Stimulated activated CD8-positive, alpha-beta memory T cell treated with anti-CD3 and anti-CD28 coated beads, Interleukin-7, amount 100 ng/mL, for 1 hour (primary cell): Measurements from ENCODE around the gene SKI.

ENCODE experiments used
- DNase-seq, 2 donors: peaks; one replicate each; pipeline ENCODE4 v3.0.0-alpha.2; 2020; ENCODE audit warnings: low read depth in 2 of 2

SKI gene

DNA sequence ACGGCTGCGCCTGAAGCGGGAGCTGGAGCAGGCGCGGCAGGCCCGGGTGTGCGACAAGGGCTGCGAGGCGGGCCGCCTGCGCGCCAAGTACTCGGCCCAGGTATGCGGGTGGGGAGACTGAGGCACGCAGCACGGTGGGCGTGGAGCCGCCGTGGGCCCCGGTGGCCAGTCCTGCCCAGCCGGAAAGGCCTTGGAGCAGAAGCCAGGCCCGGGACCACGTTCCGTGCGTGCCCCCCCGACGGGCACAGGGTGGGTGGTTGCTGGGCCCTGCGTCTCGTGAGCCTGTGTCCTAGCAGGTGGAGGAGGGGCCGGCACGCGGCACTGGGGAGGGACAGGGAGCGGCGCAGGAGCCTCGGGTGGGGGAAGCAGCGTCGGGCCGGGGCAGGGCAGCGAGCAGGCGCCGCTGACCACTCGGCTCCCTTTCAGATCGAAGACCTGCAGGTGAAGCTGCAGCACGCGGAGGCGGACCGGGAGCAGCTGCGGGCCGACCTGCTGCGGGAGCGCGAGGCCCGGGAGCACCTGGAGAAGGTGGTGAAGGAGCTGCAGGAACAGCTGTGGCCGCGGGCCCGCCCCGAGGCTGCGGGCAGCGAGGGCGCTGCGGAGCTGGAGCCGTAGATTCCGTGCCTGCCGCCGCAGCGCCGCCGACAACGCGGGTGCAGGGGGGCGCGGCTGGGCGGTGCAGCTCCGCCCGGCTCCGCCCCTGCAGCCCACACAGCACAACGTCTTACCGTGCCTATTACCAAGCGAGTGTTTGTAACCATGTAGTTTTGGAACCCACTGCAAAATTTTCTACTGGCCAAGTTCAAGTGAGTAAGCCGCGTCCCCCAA is 78.2 kb downstream of the SKI start:
- no peak for DNase-seq

DNA sequence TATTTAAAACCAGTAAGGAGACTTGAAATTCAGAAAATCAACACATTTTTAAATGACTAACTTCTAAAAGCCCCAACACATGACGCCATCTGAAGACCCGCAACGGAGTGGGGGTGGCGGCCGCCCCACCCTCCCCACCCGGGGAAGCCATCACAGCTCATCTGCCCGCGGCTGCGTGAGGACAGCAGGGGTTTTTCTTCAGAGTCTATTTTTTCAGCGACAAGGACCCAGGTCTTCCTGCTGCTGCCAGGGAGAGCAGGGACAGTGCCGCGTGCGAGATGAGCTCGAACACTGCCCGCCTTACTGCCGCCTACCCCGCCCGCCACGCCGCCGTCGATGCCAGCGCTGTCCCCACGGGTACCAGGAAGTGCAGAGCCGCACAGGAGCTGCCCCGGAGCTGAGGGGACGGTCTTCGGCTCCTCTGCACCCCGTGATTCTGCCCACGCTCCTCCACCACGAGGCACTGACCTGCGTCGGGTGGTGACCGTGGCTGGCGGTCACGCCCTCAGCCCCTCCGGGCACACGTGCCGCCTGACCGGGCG is 79.0 kb downstream of the SKI start:
- no peak for DNase-seq

DNA sequence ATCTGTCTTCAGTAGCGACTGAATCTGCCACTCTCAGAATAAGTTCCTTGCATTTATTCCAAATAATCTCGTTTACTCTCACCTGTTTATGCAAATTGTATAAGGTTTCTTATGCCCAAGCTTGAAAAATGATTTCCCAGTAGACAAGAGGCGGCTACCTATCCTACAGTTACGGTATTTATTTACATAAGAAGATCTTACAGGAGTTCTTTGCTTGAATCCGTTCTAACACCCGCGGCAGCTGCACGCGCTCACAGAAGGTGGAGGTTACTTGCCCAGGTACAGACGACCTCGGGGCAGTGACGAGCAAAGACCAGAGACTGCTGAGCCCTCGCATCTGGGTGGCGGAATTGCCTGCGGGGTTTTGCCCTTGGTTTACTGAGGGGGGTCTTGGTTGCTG is 79.9 kb downstream of the SKI start:
- DNase-seq: no peak

DNA sequence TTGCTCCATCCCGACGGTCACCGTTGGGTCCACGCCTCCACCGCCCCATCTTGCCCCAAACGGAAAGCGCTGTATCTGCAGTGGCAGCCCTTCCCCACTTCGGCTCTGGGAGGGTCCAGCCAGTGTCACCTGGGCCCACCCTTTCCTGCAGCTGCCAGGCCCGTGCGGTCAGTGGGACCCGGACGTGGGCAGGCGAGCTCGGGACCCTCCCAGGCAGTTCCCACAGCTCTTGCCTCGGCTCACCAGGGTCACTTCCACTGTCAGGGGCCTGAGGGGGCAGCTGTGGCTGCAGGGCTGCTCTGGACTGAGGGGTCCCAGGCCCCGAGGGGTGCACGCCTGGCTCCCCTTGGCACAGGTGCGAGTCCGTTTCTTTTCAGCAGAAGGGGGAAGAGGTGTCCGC is 80.7 kb downstream of the SKI start:
- no peak for DNase-seq

DNA sequence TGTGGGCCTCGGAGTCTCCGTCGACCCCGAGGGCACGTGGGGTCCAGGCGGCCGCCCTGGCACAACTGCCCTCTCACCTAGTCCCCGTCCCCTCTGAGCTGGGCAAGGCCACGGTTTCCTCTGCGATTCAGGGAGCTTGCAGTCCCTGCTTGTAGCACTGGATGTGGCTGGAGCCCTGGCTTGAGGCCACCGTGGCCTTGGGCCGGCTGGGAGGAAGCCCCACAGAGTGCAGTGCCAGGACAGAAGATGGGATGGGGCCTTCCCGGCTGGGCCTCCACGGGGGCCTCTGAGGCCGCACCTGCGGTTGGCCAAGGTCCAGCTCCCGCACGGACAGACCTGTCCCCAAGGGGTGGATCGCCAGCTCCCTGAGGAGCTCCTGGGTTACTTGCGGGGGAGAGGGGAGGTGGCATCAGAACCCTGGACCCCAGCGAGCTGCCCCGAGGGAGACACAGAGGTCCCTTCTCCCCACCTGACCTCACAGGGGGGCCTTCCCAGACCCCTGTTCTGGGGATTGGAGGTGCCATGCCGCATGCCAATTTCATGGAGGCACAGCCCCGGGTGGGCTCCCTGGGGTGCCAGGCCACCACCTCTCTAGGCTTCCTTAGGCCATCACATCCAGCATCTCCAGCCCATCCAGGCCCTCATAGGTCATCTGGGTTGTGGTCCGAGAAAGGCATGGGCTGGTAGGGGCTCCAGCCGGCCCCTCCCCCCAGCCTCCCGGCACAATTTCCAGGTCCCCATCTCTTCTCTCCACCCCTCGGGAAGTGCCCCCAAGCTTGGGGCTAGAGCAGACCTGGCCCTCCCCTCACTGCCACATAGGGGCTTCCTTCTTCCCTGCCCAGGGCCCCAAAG is 82.4 kb downstream of the SKI start:
- DNase-seq: no peak

DNA sequence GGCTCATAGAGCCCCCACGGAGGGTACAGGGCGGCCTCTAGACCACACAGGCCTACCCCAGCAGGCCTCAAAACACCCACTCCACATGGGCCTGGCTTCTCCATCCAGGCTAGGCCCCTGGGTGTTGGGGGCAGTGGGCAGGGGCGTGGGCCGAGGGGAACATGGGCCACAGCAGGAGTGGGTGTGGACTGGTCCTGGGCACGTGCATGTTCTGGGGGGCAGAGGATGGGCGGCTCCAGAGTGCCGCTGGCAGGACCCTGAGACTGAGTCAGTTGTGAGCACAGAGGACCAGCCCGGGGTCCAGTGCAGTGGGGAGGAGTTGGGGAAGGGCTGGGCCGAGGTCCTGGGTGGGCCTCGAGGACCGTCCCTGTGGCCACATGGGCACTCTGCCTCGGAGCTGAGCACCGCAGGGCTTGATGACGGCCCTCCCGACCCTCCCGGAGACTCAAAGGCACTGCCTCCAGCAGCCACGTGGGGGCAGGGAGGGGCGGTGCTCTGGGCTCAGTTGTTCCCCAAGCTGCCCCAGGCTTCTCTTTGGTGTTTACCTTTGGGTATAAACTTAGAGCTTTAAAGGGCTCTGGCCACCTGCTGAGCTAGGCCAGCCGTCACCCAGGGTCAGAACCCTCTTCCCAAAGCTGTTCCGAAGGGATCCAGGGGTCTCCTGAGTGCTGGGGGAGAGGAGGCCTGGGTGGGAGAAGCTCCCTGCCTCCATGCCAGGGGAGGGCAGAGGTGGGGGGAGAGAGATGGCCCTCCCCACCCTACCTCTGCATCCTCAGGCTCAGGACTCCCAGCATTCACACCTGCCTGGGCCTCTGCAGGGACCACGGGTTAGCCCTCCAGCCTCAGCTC is 83.3 kb downstream of the SKI start:
- peak in 1 of 2 donors; percentile 24 for DNase-seq

DNA sequence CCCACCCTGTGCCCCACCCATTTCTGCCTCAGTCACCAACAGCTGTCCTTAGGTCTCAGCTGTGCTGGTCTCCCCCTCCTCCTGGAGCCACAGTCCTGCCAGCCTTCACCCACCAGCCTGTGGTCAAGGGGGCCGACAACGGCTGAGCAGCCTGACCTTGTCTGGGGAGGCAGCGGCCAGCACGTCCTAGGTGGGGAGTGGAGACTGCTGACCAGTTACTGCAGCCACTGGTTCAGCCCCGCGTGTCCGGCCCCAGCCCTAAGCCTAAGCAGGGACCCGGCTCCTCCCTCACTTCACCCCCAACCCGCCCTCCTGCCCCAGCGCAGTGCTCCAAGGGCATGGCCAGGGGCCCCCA is 84.0 kb downstream of the SKI start:
- DNase-seq: no peak

DNA sequence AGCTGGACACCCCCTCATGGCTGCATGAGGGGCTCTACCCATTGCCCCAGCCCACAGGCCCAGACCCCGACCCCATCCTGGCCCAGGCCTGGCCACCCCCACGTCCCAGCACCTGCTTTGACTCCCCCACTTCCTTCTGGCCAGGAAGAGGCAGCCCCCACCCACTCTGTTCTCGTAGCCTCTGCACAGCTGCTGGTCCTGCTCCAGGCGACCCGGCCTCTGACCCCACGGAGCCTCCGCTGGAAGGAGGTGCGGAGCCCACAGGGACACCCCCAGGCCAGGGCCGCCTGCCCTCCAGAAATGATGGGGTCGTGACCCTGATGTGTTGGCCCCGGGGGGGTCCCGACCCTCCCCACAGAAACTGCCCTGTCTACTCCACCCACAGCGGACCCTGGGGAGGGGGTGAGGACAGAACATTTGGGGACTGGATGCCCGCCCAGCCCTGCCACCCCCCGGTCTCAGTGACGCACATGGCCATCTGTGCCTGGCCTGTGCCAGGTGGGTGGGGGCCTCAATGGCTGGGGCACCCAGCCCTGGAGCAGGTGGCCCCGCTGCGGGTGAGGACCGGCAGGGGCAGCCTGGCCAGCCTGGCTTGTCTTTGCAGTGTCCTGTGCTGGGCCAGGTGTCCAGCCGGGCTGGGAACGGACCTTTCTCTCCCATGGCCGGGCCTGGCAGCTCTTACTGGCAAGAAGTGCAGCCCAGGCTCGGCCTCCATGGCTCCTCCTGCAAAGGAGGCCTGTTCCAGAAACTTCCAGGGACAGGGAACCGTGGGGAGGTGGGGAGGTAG is 84.6 kb downstream of the SKI start:
- DNase-seq: no peak

DNA sequence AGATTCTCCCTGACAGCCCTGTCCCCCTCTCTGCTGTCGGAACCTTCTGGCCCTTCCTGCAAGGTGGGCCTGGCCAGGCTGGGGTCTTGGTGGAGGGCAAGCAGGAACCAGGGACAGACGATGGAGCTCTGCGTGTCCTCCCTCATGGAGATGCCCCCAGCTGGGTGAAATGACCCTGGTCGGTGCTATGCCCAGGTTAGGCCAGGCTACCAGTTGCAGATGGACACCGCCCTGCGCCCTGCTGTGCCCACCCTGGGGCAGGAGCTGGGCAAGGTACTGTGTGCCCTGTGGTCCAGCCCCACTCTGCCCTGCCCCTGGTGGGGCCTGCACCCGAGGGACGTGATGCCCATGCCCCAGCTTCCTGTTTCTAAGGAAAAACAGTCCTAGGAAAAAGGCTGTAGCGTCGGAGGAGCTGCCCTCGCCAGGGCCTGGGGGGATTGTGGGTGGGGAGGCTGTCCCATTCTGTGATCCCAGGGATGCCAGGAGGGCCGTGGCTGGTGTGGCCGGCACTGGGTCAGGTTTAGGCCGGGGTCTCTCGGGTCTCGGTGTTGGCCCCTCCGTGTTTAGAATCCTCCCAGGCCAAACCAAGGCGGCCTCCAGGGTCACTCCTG is 85.6 kb downstream of the SKI start:
- no peak for DNase-seq

DNA sequence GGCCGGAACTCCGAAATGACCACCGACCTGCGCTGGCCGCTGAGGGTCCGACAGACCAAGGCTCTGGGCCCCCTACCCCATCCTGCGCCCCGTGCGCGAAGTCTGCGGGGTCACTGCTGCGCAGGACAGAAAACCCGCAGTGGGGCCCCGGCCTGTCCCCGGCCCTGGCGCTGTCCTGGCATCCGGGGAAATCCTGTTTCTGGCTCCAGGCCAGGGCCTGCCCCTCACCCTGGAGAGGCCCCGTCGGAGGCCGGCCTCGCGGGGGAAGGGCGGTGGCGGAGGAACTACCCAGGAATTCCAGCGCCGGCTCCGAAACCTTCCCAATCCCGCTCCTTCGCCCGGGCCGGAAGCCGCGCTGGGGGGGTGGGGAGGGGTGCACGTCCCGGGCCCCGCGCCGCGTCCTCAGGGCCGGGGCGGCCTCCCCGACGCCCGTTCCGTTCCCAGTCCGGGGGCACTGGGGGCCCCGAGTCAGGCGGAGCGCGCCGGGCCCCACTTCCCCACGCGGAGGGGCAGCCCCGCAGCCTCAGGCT is 86.2 kb downstream of the SKI start:
- DNase-seq: no peak

DNA sequence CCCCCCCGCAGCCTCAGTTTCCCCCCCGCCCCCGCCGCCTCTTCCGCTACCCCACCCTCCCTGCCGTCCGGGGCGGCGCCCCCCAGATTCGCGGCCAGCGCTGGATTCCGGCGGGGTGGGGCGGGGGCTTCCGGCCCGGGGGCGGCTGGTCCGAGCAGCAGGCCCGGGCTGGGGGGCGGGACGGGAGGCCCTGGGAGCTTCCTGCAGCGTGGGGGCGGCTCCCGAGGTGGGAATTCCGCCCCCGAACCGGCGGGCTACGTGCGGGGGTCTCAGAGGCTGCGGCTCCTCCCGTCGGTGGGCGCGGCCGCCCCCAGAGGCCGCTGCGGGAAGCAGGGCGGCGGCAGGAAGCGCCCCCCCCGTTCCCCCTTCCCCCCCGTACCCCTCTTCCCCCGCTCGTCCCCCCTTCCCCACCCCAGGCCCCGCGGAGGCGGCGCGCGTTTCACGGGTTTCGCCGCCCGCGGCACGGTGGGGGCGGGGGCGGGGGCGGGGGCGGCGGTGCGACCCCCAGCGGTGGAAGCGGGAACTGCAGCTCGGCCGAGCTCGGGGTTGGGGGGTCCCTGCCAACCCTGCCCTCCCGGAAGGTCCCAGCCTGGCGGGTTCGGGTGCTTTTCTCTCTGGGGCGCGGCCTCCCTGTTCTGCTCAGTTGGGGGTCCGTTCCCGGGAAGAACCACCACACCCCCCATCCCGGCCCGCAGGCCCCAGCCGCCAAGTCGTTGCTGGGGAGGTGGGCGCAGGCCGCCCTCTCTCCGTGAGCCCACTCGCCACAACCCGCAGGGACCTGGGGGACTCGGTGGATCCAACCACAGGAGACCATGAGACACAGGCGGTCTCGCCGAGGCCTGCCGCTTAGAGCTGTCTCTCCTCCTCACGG is 86.9 kb downstream of the SKI start:
- DNase-seq: peak; percentile 48 to 56

DNA sequence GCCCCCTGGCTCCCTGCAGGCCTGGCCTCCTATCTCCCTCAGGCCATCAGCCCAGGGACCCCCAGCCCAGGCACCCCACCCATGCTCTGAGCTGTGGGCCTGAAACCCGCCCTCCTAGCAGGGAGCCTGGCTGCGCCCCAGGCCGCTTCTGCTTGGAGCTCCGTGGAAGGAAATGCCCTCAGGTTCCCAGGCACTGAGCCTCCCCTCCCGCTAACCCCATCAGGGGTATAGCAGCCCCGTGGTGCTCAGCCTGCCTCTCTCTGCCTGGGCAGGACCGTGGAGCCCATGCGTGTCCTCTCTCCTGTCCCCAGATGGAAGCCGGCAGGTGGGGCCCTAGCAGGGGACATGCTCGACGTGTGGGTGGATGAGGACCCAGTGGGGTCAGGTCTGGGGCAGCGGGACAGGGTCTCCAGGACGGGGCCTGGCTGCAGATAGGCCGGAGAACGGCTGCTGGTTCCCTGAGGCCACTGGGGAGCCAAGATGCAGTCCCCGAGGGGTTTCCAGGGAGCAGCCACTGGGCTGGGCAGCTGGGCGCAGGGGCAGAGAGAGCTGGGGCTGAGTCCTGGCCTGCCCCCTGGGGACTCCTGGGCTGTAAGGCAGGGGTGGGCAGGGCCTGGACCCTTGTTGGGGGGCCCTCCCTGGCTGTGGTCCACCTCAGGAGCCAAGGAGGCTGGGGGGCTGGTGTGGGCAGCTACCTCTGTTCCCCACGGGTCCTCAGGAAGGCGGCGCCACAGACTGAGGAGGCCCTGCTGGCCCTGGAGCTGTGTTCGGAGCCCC is 87.7 kb downstream of the SKI start:
- no peak for DNase-seq

DNA sequence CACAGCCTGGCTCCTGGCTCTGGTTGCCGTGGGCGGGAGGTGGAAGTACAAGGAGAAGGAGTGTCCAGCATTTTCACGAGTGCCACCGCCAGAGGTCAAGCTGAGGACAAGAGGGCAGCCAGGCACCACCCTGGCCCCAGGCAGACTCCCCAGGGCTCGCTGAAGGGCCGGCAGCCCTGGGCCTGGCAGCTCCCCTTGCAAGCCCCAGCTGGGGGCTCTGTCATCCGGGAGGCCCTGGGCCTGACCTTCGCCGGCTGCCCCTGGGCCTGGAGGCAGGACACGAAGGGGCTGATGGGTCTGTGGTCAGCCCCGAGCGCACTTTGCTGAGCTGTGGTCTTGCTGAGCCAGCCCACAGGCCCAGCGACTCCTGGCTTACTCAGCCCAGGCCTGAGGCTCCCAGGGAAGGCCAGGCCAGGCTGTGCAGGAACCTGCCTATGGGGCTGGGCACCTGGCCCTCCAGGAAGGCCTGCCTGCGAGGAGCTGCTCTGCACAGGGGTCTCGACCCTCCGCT is 88.4 kb downstream of the SKI start:
- DNase-seq: no peak

DNA sequence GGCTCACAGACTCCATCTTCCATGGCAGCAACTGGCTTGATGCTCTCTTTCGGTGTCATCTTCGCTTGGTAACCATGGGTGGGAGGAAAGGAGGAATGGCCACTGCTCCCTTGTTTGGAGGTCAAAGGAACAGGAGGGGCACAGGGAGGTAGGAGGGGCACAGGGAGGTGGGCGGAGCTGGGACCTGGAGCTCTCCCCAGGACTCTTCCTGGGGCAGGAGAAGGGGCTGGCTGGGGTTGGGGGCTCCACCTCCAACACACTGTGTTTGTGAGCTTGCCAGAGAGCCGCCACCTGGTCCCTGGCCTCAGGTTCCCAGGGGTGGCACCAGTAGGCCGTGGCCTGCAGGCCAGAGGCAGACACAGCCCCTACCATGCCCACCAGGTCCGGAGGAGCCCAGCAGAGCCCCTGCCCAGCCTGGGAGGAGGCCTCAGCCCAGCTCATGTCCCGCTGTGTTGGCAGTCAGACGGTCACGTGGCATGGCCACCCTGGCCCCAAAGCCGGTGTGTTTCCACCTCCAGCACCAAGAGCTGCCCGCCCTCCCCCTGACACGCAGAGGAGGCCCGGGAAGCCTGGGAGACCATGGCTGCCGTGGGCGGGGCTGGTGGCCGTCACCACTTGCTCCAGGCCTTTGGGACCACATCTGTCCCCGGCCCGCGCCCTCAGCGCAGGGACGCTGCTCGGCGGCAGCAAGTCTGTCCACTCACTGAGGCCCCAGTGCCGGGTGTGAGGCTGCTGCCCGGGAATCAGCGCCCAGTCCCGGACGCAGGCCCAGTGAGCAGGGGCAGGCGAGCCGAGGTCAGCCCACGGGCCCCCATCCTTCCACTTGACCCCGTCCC is 89.3 kb downstream of the SKI start:
- no peak for DNase-seq

DNA sequence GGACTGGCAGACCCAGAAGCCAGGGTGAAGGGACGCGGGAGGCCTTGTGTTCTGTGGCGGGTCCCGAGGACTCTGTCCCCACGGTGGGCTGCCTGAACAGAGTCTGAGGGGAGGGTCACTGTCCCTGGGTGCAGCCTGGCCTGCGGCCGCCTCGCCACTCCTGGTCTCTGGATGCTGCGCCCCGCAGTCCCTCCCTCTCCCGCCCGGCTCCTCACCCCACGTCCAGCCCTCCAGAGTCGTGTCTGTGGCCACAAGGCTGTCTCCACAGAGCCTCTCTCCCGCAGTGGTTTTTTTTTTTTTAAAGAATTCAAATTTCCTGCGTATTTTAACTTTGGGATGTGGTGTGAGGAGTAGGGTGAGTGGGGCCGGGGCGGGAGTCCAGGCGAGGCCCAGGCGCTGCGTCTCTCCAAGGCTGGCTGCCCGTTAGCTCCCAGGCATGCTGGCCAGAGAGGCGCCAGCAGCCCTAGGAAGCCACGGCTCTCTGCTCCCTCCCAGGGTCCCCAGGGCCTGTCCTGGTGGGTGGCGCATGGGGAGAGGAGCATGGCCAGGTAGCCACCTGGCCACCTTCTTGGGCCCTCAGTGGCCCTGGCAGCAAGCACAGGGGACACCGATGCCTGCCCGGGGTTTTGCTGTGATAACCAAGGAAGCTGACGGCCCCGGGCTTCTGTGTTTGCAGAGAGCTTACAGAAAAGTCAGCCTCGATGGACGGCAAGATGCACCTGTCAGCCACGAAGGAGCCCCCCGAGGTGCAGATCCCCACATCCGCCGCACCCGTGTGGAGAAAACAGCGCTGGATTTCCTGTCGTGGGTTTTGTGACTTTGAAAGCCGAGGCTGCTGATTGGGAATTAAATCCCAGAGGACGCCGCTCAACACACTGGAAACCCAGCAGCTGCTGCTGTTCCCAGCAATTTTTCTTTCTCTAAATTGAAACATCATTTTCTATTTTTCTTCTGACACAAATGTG is 90.5 kb downstream of the SKI start:
- DNase-seq: no peak

DNA sequence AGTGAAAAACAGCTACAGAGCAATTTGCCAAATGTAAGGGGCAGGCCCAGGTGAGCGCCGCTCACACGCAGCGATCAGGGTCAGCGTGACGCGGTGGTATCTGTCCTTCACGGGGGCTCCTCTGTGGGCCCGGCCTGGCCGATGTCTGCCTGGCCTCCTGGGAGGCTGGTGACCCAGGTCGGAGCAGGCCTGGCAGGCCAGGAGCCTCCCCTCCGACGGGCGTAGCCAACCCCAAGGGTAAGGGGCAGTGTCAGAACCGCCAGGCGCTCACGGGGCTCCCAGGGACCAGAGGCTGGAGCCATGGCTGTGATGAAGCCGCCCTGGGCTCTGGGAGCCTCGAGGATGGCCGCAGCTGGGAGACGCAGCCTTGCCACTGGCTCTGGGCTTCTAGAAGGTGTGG is 91.2 kb downstream of the SKI start:
- DNase-seq: no peak
